ENCODE data around the gene ZSWIM8.
A peak's percentile ranks its signal among the peaks of the same experiment; 100 is the strongest.

The ZSWIM8 gene

DNA sequence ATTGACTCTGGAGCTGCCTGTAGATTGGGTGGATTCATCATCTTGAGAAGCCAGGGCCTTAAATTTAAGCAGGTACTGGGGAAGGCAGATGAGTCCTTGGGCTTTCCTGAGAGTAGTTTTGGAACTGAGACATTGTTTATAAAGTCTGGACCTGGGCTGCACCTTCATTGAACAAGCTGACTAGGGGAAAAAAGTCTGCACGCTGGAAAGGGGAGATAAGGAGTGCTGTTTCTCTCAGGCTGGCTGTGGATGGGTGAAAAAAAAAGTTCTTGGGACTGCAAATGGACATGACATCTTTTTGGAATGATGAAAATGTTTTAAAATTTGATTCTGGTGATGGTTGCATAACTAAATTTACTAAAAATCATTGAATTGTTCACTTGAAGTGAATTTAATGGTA lies 29.2 kb upstream of the ZSWIM8 start:
- no peak for TF ChIP-seq POLR2AphosphoS5 (IDR thresholded peaks at IDR 0.05; ENCODE audit: low read depth, low read length)
- no peak for TF ChIP-seq SPI1 (IDR thresholded peaks at IDR 0.05; ENCODE audit: low read depth, low read length)
- no peak for TF ChIP-seq POU2F2 (IDR thresholded peaks at IDR 0.05; ENCODE audit: low read depth, low read length)
- TF ChIP-seq POLR2A (IDR thresholded peaks at IDR 0.05; ENCODE audit: low read depth, low read length): no peak
- no peak for TF ChIP-seq PAX5 (IDR thresholded peaks at IDR 0.05; ENCODE audit: insufficient read depth, low read length, severe bottlenecking)
- no peak for TF ChIP-seq TAF1 (IDR thresholded peaks at IDR 0.05; ENCODE audit: low read depth, low read length)
- no peak for DNase-seq (ENCODE audit: insufficient read length, low spot score)
- FAIRE-seq: no peak

DNA sequence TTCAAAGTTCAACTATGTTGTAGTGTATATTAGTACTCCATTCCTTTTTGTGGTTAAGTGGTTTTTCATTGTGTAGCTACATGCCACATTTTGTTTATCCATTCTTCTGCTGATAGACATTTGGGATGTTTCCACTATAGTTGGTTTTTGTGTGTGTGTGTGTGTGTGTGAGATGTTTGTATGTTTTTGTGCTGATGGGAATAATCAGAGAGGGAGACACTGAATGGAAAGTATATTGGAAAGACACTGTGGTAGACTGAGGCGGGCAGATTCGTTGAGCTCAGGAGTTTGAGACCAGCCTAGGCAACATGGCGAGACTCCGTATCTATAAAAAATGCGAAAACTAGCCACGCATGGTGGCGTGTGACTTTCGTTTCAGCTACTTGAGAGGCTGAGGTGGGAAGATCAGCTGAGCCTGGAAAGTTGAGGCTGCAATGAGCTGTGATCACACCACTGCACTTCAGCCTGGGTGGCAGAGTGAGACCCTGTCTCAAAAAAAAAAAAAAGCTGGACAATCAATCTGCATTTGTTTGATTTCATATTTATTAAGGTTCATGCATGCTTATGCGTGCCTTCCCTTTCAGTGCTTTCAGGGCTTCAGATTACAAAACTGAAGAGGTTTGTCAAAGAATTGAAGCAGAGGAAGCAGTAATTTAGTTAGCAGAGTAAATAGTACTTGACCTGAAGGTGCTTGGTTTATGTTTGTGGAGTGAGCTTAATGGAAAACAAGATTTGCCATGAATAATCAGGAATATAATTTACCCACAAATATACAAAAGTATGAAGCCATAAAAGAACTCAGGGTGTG lies 26.5 kb upstream of the ZSWIM8 start:
- FAIRE-seq (no peak), DNase-seq (ENCODE audit: insufficient read length, low spot score) (no peak)
- TF ChIP-seq POLR2A (IDR thresholded peaks at IDR 0.05; ENCODE audit: low read depth, low read length) (no peak), POLR2AphosphoS5 (IDR thresholded peaks at IDR 0.05; ENCODE audit: low read depth, low read length) (no peak), PAX5 (IDR thresholded peaks at IDR 0.05; ENCODE audit: insufficient read depth, low read length, severe bottlenecking) (no peak), SPI1 (IDR thresholded peaks at IDR 0.05; ENCODE audit: low read depth, low read length) (no peak), TAF1 (IDR thresholded peaks at IDR 0.05; ENCODE audit: low read depth, low read length) (no peak), POU2F2 (IDR thresholded peaks at IDR 0.05; ENCODE audit: low read depth, low read length) (no peak)

- FAIRE-seq: no peak
- peak; percentile 81 for TF ChIP-seq SPI1 (IDR thresholded peaks at IDR 0.05; ENCODE audit: low read depth, low read length)
- no peak for TF ChIP-seq POLR2A (IDR thresholded peaks at IDR 0.05; ENCODE audit: low read depth, low read length)
- no peak for DNase-seq (ENCODE audit: insufficient read length, low spot score)
Observed at GRCh38 chr10:73759512-73760115, 25.8 kb upstream of the ZSWIM8 start.

DNA sequence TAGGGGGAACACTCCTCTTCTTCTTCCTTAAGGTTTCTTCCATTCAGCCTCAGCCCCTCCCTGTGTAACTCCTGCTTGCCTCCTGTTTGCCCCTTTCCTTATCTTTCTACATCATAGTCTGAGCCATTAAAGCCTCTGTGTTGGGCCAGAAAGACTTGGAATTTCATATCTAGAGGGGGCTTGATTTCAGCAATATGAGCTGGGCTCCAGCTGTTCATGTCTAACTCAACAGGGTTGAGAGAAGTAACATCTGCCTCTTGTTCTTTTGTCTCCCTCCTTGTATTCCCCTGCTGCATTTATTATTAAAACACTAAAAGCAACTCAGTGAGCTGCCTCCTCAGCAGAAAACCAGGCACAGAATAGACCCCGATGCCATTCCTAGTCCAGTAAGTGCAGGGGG lies 23.6 kb upstream of the ZSWIM8 start:
- DNase-seq (ENCODE audit: insufficient read length, low spot score): no peak
- no peak for FAIRE-seq
- TF ChIP-seq SPI1 (IDR thresholded peaks at IDR 0.05; ENCODE audit: low read depth, low read length) (no peak), POU2F2 (IDR thresholded peaks at IDR 0.05; ENCODE audit: low read depth, low read length) (no peak), TAF1 (IDR thresholded peaks at IDR 0.05; ENCODE audit: low read depth, low read length) (no peak), PAX5 (IDR thresholded peaks at IDR 0.05; ENCODE audit: insufficient read depth, low read length, severe bottlenecking) (no peak), POLR2AphosphoS5 (IDR thresholded peaks at IDR 0.05; ENCODE audit: low read depth, low read length) (no peak), POLR2A (IDR thresholded peaks at IDR 0.05; ENCODE audit: low read depth, low read length) (no peak)

DNA sequence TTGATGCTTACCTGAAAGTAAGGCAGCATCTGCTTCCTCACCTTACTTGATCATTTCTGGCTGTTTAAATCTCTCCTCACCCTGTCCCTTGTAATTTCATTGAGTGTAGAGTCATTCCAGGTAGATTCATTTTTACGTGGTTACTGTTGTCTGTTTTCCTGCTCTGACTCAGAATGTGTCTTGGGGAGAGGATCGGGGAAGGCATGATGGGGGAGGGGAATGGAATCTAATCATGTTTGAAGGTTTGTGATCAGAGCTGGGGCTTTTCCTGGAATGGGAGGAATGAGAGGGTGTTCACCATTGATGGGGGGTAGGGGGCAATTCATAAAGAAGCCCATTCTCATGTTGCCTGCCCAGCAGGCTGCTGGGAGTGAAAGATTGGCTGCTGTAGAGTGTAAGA lies 22.5 kb upstream of the ZSWIM8 start:
- no peak for TF ChIP-seq POLR2AphosphoS5 (IDR thresholded peaks at IDR 0.05; ENCODE audit: low read depth, low read length)
- no peak for TF ChIP-seq TAF1 (IDR thresholded peaks at IDR 0.05; ENCODE audit: low read depth, low read length)
- TF ChIP-seq PAX5 (IDR thresholded peaks at IDR 0.05; ENCODE audit: insufficient read depth, low read length, severe bottlenecking): no peak
- no peak for TF ChIP-seq POLR2A (IDR thresholded peaks at IDR 0.05; ENCODE audit: low read depth, low read length)
- TF ChIP-seq SPI1 (IDR thresholded peaks at IDR 0.05; ENCODE audit: low read depth, low read length): no peak
- TF ChIP-seq POU2F2 (IDR thresholded peaks at IDR 0.05; ENCODE audit: low read depth, low read length): no peak
- DNase-seq (ENCODE audit: insufficient read length, low spot score) (no peak), FAIRE-seq (no peak)

- FAIRE-seq: no peak
- TF ChIP-seq SPI1 (IDR thresholded peaks at IDR 0.05; ENCODE audit: low read depth, low read length) (peak; percentile 75), PAX5 (IDR thresholded peaks at IDR 0.05; ENCODE audit: insufficient read depth, low read length, severe bottlenecking) (no peak)
- DNase-seq (ENCODE audit: insufficient read length, low spot score): no peak
Observed at GRCh38 chr10:73763343-73763742, 22.1 kb upstream of the ZSWIM8 start.

DNA sequence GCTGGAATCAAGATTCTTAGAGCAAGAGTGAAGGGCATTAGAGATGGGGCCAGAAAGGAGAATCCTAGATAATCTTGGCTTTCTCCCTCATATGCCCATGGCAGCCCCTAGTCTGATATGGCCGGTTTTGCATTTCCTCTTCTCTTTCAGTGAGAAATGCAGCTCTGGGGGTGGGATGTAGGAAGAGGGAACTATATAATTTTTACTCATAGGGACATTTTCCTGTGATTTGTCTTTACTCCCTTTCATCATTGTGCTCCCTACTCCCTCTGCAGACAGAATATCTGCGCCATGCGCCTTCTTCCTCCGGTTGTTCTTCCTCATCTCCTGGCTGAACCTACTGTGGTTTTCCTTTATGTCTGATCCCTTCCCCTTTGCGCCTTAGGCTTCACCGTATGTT lies 20.3 kb upstream of the ZSWIM8 start:
- DNase-seq (ENCODE audit: insufficient read length, low spot score): no peak
- FAIRE-seq: no peak
- TF ChIP-seq POLR2AphosphoS5 (IDR thresholded peaks at IDR 0.05; ENCODE audit: low read depth, low read length) (no peak), SPI1 (IDR thresholded peaks at IDR 0.05; ENCODE audit: low read depth, low read length) (no peak), POLR2A (IDR thresholded peaks at IDR 0.05; ENCODE audit: low read depth, low read length) (no peak), TAF1 (IDR thresholded peaks at IDR 0.05; ENCODE audit: low read depth, low read length) (no peak), PAX5 (IDR thresholded peaks at IDR 0.05; ENCODE audit: insufficient read depth, low read length, severe bottlenecking) (no peak), POU2F2 (IDR thresholded peaks at IDR 0.05; ENCODE audit: low read depth, low read length) (no peak)

DNA sequence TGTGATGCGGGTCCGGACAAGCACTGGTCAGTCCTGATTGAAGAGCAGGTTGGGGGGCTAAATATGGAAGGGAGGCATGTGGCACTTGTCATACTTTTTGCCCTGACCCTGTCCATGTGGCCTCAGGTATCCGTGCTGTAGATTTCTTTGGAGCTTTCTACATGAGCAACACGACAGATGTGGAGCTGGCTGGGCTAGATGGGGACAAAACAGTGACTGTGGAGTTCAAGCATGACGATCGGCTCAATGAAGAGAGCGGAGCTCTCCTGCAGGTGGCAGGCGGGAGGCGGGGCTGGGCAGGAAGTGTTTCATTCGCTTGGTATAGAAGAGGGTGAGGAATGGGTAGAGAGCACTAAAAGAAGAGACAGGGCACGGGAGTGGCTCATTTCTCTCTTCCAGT lies 16.5 kb upstream of the ZSWIM8 start:
- peak; percentile 66 for FAIRE-seq
- DNase-seq (ENCODE audit: insufficient read length, low spot score): no peak
- no peak; the same call in 1 of the 2 replicates for TF ChIP-seq POLR2A (IDR thresholded peaks at IDR 0.05; ENCODE audit: low read depth, low read length)
- TF ChIP-seq POU2F2 (IDR thresholded peaks at IDR 0.05; ENCODE audit: low read depth, low read length): no peak
- TF ChIP-seq SPI1 (IDR thresholded peaks at IDR 0.05; ENCODE audit: low read depth, low read length): peak; percentile 23; the same call in 1 of the 2 replicates
- TF ChIP-seq POLR2AphosphoS5 (IDR thresholded peaks at IDR 0.05; ENCODE audit: low read depth, low read length): no peak
- TF ChIP-seq PAX5 (IDR thresholded peaks at IDR 0.05; ENCODE audit: insufficient read depth, low read length, severe bottlenecking): no peak
- no peak for TF ChIP-seq TAF1 (IDR thresholded peaks at IDR 0.05; ENCODE audit: low read depth, low read length)

DNA sequence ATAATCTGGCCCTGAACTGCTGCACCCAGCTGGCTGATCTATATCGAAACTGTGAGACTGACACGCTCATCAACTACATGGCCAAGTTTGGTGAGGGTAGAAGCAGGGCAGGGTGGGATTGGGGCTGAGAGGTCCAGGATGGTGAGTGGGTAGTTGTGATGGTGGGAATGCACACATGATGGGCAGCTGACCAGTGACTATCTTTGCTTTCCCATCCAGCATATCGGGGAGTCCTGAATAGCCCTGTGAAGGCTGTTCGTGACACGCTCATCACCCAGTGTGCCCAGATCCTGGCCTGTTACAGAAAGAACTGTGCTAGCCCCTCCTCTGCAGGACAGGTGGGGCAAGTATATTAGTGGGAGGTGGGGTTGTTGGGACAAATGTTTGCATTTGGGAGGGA lies 16.0 kb upstream of the ZSWIM8 start:
- TF ChIP-seq SPI1 (IDR thresholded peaks at IDR 0.05; ENCODE audit: low read depth, low read length) (no peak), POLR2A (IDR thresholded peaks at IDR 0.05; ENCODE audit: low read depth, low read length) (no peak), POU2F2 (IDR thresholded peaks at IDR 0.05; ENCODE audit: low read depth, low read length) (no peak), POLR2AphosphoS5 (IDR thresholded peaks at IDR 0.05; ENCODE audit: low read depth, low read length) (no peak), PAX5 (IDR thresholded peaks at IDR 0.05; ENCODE audit: insufficient read depth, low read length, severe bottlenecking) (no peak), TAF1 (IDR thresholded peaks at IDR 0.05; ENCODE audit: low read depth, low read length) (no peak)
- DNase-seq (ENCODE audit: insufficient read length, low spot score) (no peak), FAIRE-seq (no peak)

Measured in GM12891 (cell line).